ENCODE data around the gene LGALS3BP. TPM values are rescaled to one million over a fixed set of nuclear protein-coding genes. Genes with fewer than 3 reads are reported as not detected.

Gene LGALS3BP
- total and polyA plus RNA-seq, 2 of the 8 experiments (the other 6 are each of a cell fraction or from before 2014, with no cell fraction given): 56.1 to 61.6 TPM

GRCh38 chr17:78944026-78944425, 35.7 kb downstream of the LGALS3BP start (continued):
- no peak for TF ChIP-seq CTCF (IDR thresholded peaks at IDR 0.05; ENCODE audit: control extremely low read depth in 1 of 3, insufficient read depth in 1 of 3, low read depth in 1 of 3, low read length in 3 of 3)
- no peak for TF ChIP-seq EZH2 (IDR thresholded peaks at IDR 0.05; ENCODE audit: low read depth, low read length, severe bottlenecking)
- no peak for TF ChIP-seq YY1 (IDR thresholded peaks at IDR 0.05; ENCODE audit: low read depth, low read length)
- no peak for TF ChIP-seq ATF2 (IDR thresholded peaks at IDR 0.05; ENCODE audit: low read length)
- no peak for TF ChIP-seq BRCA1 (IDR thresholded peaks at IDR 0.05; ENCODE audit: low read depth, low read length)
- TF ChIP-seq BCL11A (IDR thresholded peaks at IDR 0.05; ENCODE audit: low read depth in 2 of 2, low read length in 2 of 2): no peak
- TF ChIP-seq TEAD4 (IDR thresholded peaks at IDR 0.05; ENCODE audit: low read depth, low read length): no peak

Measured in H1 (cell line).